Heart right ventricle (tissue), 16 donors: Measurements from ENCODE around the gene SHROOM1. TPM values are rescaled to one million over a fixed set of nuclear protein-coding genes. Genes with fewer than 3 reads are reported as not detected.

ENCODE experiments used
- ATAC-seq, 8 donors: fragments of 200-7000 bp; cut with Tn5 transposase; one replicate each; pipeline ENCODE4 v1.9.1; 2020; ENCODE audit warnings: mild to moderate bottlenecking in 8 of 8, moderate library complexity in 8 of 8, moderate number of reproducible peaks in 1 of 8
- DNase-seq, 2 donors: peaks; one replicate each; pipeline ENCODE4 v3.0.0-alpha.2; 2020
- H3K27ac ChIP-seq, 10 donors: fragments of 200-600 bp; sonication (generic) in 2 of 10; one replicate each; pipeline versions ENCODE4 v1.5.0 to v1.8.0; 2020 to 2022; ENCODE audit warnings: mild to moderate bottlenecking in 3 of 10
- H3K27me3 ChIP-seq, 7 donors: fragments of 200-600 bp; one replicate each; pipeline ENCODE4 v1.8.0; 2021 to 2022; ENCODE audit warnings: mild to moderate bottlenecking in 2 of 7
- H3K36me3 ChIP-seq, 9 donors: fragments of 200-600 bp; sonication (generic) in 1 of 9; one replicate each; pipeline versions ENCODE4 v1.5.0 to v1.8.0; 2020 to 2022; ENCODE audit warnings: mild to moderate bottlenecking in 2 of 9
- H3K4me1 ChIP-seq, 9 donors: fragments of 200-600 bp; sonication (generic) in 1 of 9; one replicate each; pipeline versions ENCODE4 v1.5.0 to v1.8.0; 2020 to 2022; ENCODE audit warnings: mild to moderate bottlenecking in 4 of 9
- H3K4me3 ChIP-seq, 10 donors: fragments of 200-600 bp; sonication (generic) in 2 of 10; one replicate each; pipeline versions ENCODE4 v1.5.0 to v1.8.0; 2020 to 2022; ENCODE audit warnings: mild to moderate bottlenecking in 7 of 10, moderate library complexity in 2 of 10
- H3K9me3 ChIP-seq, 11 donors: fragments of 200-600 bp in 10 of 11; sonication (generic) in 2 of 11; one replicate each; pipeline versions ENCODE4 v1.5.0 to v1.8.0; 2013 to 2022; ENCODE audit warnings: mild to moderate bottlenecking in 2 of 11, control low read depth in 1 of 11, moderate library complexity in 1 of 11
- WGBS, 2 donors: extraction: QIAGEN DNeasy Blood & Tissue Kit; methylation state at CpG; one replicate each; pipeline ENCODE4 v1.1.7; 2013; ENCODE audit warnings: inconsistent platforms in 1 of 2; 5-methylcytosine and 5-hydroxymethylcytosine counted together
- intact Hi-C, 10 donors: fragments of 100-400 bp; cut with DNase I; formaldehyde crosslinking; loops; one replicate each; pipeline versions ENCODE4 v1.11.1 to v1.14.2; 2022
- polyA plus RNA-seq, 2 donors: library from polyadenylated mRNA; stranded (reverse); fragments of 200-250 nt; gene quantifications; one replicate each; pipeline ENCODE4 v1.2.3, GENCODE V29; 2013
- total RNA-seq, 10 donors: library from RNA; stranded (reverse); fragmentation: NEBNext Ultra II Directional in 3 of 10; extraction: Animal tissue kit (Norgen Biotek cat#: 25700) in 3 of 10; gene quantifications; one replicate each; pipeline versions ENCODE4 v1.2.1 to v1.2.4, GENCODE V29; 2021 to 2023
- TF ChIP-seq, protein P1 (sequence below), 9 donors: fragments of 200-600 bp; sonication (generic) in 2 of 9; IDR thresholded peaks; one replicate each; pipeline versions ENCODE4 v1.5.0 to v1.8.0; 2021 to 2022; ENCODE audit warnings: antibody characterized with exemption in 9 of 9, mild to moderate bottlenecking in 5 of 9, moderate library complexity in 1 of 9
- donor health status: Arrhythmogenic right ventricular cardiomyopathy.
- donor health status: ischemic (EF 13 %, LVEDD 7.1; RV severe dilation, severe dysfunction).
- donor health status: healthy with polysubstance abuse.
- donor health status: DM: no; HTN: yes; CAD: no.
- donor health status: DM: no; HTN: no; CAD: no.
- donor health status: ischemic (EF 25% LVEDD 6.9; RV normal size, moderate dysfunction).
- donor health status: ischemic (EF 25% LVEDD 5.7; RV mildly dilated, moderate dysfunction).
- donor health status: healthy.
- donor health status: DM: yes; HTN: yes; CAD: no.
- donor health status: Ischemic cardiomyopathy.
- donor health status: ischemic (EF 35%, LVEDD 5.7; RV mildly dilated, moderate dysfunction).
- donor health status: nonischemic (EF 11% LVEDD 7.7; RV severe dilation, severe dysfunction).
- donor health status: DM: yes; HTN: yes; CAD: no.
- donor health status: PGD.
- donor health status: ischemic (EF 29% LVEDD 5.4; RV normal size, mild dysfunction).
- donor health status: nonischemic (EF 23%, LVEDD 6.1; RV moderate dilation, normal function).

Gene SHROOM1
- total and polyA plus RNA-seq, 12 donors: 3.2 to 10.8 (median 4.1) TPM

DNA sequence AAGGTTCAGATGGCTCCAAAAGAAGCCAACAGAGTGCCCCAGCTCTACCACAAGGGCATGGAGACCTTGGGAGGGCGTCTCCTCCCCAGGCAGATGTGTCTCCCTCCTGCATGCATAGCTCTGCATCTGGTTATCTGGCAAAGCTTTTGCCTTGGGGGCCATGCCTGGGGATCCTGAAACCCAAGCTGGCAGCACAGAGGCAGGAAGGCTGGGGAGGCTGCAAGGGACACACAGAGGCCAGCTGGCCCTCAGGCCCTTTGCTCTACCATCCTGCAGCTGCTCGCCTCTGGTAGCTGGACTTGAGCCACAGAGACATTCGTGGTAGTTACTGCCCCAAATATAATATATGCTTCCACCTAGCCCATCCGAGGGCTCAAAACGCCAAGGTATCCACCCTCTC is 57.3 kb downstream of the SHROOM1 start:
- H3K36me3 ChIP-seq: no peaks in the 10 kb centered on the region
- TF ChIP-seq, protein P1, sequence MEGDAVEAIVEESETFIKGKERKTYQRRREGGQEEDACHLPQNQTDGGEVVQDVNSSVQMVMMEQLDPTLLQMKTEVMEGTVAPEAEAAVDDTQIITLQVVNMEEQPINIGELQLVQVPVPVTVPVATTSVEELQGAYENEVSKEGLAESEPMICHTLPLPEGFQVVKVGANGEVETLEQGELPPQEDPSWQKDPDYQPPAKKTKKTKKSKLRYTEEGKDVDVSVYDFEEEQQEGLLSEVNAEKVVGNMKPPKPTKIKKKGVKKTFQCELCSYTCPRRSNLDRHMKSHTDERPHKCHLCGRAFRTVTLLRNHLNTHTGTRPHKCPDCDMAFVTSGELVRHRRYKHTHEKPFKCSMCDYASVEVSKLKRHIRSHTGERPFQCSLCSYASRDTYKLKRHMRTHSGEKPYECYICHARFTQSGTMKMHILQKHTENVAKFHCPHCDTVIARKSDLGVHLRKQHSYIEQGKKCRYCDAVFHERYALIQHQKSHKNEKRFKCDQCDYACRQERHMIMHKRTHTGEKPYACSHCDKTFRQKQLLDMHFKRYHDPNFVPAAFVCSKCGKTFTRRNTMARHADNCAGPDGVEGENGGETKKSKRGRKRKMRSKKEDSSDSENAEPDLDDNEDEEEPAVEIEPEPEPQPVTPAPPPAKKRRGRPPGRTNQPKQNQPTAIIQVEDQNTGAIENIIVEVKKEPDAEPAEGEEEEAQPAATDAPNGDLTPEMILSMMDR (IDR thresholded peaks at IDR 0.05): no peak
- peak overlapping the region in 7 of 10 donors; percentile 1 to 91 (median 69) for H3K27ac ChIP-seq
- H3K4me1 ChIP-seq: peaks cover 15 to 87% (median 70%) of the 10 kb centered on the region in 9 donors
- ATAC-seq (no peak), DNase-seq (no peak)
- H3K4me3 ChIP-seq: no peak overlapping the region
- WGBS, 2 donors: 80 to 85% methylated on average over 5 of the region's 5 CpGs
- no peaks in the 10 kb centered on the region for H3K9me3 ChIP-seq
- intact Hi-C loops: loop anchor here in 1 of 10 donors (5.0 kb wide), 2 partner anchors 36 to 44 kb away; partner anchors contain the start of gene KIF3A
- peaks cover 0 to 14% (median 0%) of the 10 kb centered on the region in 7 donors for H3K27me3 ChIP-seq

DNA sequence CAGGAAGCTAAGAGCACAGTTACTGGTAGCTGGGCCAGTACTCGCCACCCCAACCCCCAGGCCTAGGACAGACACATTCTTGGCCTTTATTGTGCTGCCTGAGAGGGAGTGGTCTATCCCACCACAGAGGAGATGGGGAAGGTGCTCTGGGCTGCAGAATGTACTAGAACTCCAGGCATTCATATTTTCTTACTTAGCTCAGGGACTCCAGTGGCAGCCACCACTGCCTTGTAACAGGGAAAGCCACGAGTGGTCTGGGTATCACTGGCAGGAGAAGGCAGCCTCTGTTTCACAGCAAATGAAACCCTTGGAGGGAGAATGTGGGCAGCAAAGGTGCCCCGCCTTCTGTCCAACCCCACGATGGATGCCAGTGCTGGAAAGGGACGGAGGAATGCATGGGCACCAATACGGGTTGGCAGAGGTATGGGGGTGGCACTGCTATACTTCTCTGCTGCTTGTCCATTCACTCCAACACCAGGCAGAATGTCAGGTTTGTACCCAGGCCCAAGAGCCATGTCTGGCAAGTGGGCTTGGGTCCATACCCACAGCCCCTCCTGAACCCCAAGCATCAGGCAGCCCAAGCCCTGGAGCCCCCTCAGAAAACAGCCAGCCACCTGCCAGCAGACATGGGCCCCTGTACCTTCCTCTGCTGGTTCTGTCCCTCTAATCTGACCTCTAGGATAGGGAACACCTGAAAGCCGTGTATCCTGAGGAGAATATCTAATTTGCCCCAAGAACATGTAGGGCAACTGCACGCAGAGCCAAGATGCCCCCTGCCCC is 58.0 kb downstream of the SHROOM1 start:
- H3K27ac ChIP-seq: peak overlapping the region in 9 of 10 donors; percentile 13 to 91 (median 69)
- intact Hi-C loops: loop anchor here in 1 of 10 donors (5.0 kb wide), 2 partner anchors 35 to 45 kb away; partner anchors contain the start of gene KIF3A
- no peak overlapping the region for H3K4me3 ChIP-seq
- H3K27me3 ChIP-seq: peaks cover 0 to 8% (median 0%) of the 10 kb centered on the region in 7 donors
- TF ChIP-seq, protein P1 (IDR thresholded peaks at IDR 0.05): no peak
- DNase-seq (no peak), ATAC-seq (peak in 1 of 8 donors; percentile 33)
- no peaks in the 10 kb centered on the region for H3K9me3 ChIP-seq
- no peaks in the 10 kb centered on the region for H3K36me3 ChIP-seq
- H3K4me1 ChIP-seq: peaks cover 18 to 86% (median 72%) of the 10 kb centered on the region in 9 donors
- WGBS, 2 donors: 47 to 77% methylated on average over 8 of the region's 8 CpGs

Other genes with a start within 250 kb of the SHROOM1 start
- under 1 TPM in 1 of 10 donors, not detected in 9; 0.51 TPM for gene IL13, start 172.5 kb downstream of the SHROOM1 start, total RNA-seq
- under 1 TPM in 1 of 2 donors, not detected in 1; 0.01 TPM for gene IL13, start 172.5 kb downstream of the SHROOM1 start, polyA plus RNA-seq
- gene IL4, start 156.7 kb downstream of the SHROOM1 start, total RNA-seq: not detected
- not detected for gene IL4, start 156.7 kb downstream of the SHROOM1 start, polyA plus RNA-seq
- 10 to 100 TPM; 10.1 to 18.6 (median 13.1) TPM for gene KIF3A, start 93.1 kb downstream of the SHROOM1 start, total RNA-seq
- 10 to 100 TPM in 1 of 2 donors, 1 to 10 TPM in 1; 2.2 to 10.0 TPM for gene KIF3A, start 93.1 kb downstream of the SHROOM1 start, polyA plus RNA-seq
- under 1 TPM in 4 of 10 donors, not detected in 6; 0.09 to 0.75 (median 0.22) TPM for gene CCNI2, start 83.2 kb downstream of the SHROOM1 start, total RNA-seq
- gene CCNI2, start 83.2 kb downstream of the SHROOM1 start, polyA plus RNA-seq: under 1 TPM in 1 of 2 donors, not detected in 1; 0.01 TPM
- 10 to 100 TPM; 23.5 to 41.8 (median 31.2) TPM for gene SEPTIN8, start 53.4 kb downstream of the SHROOM1 start, total RNA-seq
- gene SEPTIN8, start 53.4 kb downstream of the SHROOM1 start, polyA plus RNA-seq: 10 to 100 TPM; 11.3 to 26.6 TPM
- gene SOWAHA, start 17.3 kb downstream of the SHROOM1 start, total RNA-seq: under 1 TPM in 4 of 10 donors, not detected in 6; 0.08 to 0.19 (median 0.13) TPM
- under 1 TPM in 1 of 2 donors, not detected in 1; 0.07 TPM for gene SOWAHA, start 17.3 kb downstream of the SHROOM1 start, polyA plus RNA-seq
- gene GDF9, start 35.8 kb upstream of the SHROOM1 start, total RNA-seq: under 1 TPM; 0.18 to 0.82 (median 0.43) TPM
- under 1 TPM in 1 of 2 donors, not detected in 1; 0.10 TPM for gene GDF9, start 35.8 kb upstream of the SHROOM1 start, polyA plus RNA-seq
- 1,000 to 10,000 TPM; 1,190 to 1,962 (median 1,754) TPM for gene UQCRQ, start 36.0 kb upstream of the SHROOM1 start, total RNA-seq
- 1,000 to 10,000 TPM in 1 of 2 donors, 100 to 1,000 TPM in 1; 824 to 1,591 TPM for gene UQCRQ, start 36.0 kb upstream of the SHROOM1 start, polyA plus RNA-seq
- 1 to 10 TPM in 5 of 10 donors, under 1 TPM in 5; 0.49 to 1.6 (median 0.92) TPM for gene LEAP2, start 43.0 kb upstream of the SHROOM1 start, total RNA-seq
- gene LEAP2, start 43.0 kb upstream of the SHROOM1 start, polyA plus RNA-seq: 1 to 10 TPM in 1 of 2 donors, under 1 TPM in 1; 0.62 to 3.9 TPM
- 10 to 100 TPM; 35.2 to 63.8 (median 53.3) TPM for gene AFF4, start 133.0 kb upstream of the SHROOM1 start, total RNA-seq
- gene AFF4, start 133.0 kb upstream of the SHROOM1 start, polyA plus RNA-seq: 1 to 10 TPM; 7.0 to 9.3 TPM
- 10 to 100 TPM; 12.2 to 22.4 (median 19.4) TPM for gene ZCCHC10, start 195.9 kb upstream of the SHROOM1 start, total RNA-seq
- gene ZCCHC10, start 195.9 kb upstream of the SHROOM1 start, polyA plus RNA-seq: 10 to 100 TPM; 15.4 to 29.9 TPM
- 100 to 1,000 TPM in 6 of 10 donors, 10 to 100 TPM in 4; 79.6 to 156 (median 111) TPM for gene HSPA4, start 221.4 kb upstream of the SHROOM1 start, total RNA-seq
- gene HSPA4, start 221.4 kb upstream of the SHROOM1 start, polyA plus RNA-seq: 100 to 1,000 TPM in 1 of 2 donors, 10 to 100 TPM in 1; 44.9 to 179 TPM